GM18907 (cell line): ENCODE measurements around the gene INO80B.
A peak's percentile ranks its signal among the peaks of the same experiment; 100 is the strongest.
"Not testable (repeated sequence)": the region's sequence is repeated elsewhere in the genome, so short reads cannot be mapped to it uniquely, and the experiment has no call there.

Experiments used
- ATAC-seq: cut with Tn5 transposase; IDR thresholded peaks from one replicate; pipeline ENCODE4 v1.9.1; 2021; ENCODE audit warnings: mild to moderate bottlenecking, moderate library complexity; ENCODE audit not compliant: unreplicated experiment

The INO80B gene

DNA sequence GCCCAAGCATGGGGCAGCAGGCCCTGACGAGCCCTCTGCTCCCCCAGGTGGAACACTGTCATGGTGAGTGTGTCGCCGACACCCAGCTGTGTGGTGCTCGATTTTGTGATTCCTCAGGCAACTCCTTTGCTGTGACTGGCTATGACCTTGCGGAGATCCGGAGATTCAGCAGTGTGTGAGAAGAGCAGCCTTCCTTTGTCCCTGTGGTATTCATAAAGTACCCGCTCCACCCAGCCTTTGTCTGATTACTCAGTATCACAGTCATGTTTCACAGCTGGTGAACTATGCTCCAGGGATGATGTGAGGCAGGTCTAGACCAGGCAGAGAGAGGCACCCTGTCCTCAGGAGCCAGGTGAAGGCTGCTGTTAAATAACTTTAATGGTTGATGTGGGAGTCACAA is 29.4 kb upstream of the INO80B start:
- no peak for ATAC-seq

DNA sequence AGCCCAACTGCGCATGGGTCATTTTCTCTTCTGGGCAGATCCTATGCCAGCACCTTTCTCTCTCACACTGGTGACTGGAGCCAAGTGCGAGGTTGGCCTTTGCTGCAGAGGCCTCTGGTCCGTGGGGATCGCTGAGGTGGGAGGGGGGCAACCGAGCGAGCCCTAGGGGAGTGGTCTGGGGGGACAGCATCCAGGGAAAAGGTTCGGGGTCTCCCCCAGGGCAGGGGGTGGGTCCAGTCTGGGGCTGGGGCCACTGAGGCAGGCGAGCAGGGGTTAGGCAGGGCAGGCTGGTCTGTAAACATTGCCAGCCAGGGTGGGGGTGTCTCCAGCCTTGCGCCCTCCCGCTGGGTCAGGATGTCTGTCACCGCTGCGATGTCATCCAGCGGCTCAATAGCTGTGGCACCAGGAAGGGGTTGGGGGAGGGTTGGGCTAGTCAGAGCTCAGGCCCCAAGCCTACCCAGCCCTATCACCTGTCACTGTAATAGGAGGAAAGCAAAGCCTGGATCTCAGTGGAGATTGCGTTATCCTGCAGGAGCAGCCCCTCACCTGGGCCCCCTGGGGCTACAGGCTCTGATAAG is 28.6 kb upstream of the INO80B start:
- ATAC-seq: no peak

DNA sequence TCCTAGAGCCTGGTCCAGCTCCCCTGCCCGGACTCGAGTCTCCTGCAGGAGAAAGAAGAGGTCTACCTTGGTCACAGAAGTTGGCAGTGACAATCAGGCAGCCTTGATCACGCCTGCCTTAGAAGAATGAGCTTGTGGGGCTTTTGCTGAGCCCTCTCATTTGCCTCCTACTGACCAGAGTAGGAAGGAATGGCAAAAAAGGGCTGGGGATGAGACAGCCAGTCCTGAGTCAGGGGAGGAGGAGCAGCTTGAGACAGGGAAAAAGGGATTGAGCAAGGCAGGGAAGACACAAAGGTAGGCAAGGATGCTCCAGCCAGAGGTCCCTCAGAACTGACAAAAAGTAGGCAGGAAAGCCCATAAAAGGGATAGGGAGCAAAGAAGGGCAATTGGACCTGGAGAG is 27.3 kb upstream of the INO80B start:
- ATAC-seq: no peak

DNA sequence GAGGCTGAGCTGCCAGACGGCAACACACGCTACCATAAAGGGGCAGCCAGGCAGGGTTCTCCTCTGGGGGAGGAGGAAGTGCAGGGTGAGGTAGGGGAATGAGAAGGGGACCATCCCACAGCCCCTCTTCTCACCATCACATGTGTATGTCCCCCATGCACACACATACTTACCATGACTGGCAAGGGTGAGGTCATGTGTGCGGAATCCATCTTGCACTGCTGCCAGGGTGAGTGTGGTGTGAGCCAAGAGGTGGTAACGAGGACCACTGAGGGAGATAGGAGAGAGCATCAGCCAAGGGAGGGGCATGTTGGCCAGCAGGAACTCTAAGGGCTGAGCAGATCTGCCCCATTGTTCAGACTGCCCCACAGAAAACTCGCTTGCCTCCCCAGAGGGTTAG is 26.2 kb upstream of the INO80B start:
- ATAC-seq: no peak

DNA sequence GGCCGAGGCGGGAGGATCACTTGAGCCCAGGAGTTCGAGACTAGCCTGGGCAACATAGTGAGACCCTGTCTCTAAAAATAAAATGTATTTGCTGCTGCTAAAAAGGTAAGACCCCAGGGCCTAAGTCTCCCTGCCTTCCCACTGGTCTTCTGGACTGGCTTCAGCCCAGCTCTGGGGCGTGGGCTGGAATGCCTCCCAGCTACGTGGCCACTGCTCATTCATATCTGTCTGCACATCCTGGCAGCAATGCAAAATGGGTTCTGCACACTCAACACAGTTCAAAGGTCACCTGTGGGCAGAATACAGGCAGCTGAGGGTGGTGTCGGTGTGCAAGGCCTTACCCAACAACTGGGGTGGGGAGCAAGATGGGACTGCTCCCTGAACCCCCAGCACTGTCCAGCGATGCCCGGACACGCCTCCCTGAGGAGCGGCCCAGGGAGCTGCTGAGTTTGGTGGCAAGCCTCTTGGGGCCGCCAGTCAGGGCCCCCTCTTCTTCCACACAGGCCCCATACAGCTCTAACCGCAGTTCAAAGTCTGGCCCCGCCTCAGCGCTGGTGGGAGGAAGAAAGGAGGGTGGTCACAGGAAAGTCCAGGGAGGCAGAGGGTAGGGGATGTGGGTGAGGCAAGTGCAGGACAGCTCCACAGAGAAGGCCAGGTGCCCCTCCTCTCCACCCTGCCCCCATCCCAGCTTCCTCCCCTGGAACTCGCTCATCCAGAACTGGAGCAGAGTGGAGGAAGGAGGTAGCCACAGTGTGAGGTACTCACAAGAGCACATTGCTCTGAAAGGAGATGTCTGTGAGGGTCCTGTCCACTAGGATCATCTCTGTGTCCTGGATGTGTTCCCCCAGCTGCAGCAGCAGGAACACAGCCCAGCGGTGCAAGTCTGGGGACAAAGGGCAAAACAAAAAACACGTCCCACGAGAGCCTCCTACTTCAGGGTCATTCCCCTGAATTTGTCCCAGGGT is 25.1 kb upstream of the INO80B start:
- ATAC-seq: no peak

DNA sequence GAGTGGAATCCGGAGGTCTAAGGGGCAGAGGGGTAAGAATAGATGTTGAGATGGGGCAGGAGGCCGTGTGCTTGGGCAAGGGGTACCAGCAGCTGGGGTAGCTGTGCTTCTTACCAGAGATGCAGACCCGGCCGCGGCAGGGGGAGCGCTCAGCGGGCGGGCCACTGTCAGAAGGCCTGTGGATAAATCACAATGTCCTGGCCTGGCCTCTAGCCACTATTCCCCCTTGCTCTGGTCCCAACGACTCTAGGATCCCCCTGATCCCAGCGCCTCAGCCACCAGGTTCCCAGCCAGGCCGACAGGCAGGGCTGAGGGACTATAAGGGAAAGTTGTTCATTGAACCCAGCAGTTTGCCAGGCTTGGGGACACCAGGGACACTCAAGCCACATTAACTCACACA is 24.4 kb upstream of the INO80B start:
- ATAC-seq: no peak

DNA sequence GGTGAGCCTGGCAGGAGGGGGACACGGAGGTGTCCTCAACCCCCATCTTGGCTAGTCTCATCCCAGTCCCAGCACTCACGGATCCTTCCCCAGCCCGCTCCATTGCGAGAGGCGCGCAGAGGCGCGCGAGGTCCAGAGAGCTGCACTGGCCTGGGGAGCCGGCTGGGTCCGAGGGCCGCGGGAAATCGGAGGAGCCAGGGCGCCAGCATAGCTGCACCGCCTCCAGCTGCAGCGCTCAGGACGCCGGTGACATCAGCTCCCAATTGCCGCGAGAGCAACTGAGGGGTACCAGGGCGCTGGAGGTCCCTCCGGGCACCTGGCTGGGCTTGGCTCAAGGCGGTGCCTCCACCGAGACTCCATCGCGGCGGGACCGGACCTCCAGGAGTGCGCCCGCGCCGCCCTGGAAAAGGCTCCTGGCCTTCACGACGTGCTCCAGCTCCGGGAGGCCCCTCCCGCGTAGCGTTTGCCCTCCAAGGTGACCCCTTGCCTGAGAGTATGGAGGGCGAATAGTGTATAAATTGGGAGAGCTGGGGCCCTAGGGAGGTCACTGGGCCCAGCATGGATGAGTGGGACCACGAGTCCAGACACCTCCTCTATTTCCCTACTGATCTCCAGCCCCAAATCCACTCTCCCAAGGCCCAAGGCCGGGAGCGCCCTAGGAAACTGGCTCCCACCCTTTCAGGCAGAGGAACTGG is 18.6 kb upstream of the INO80B start:
- ATAC-seq: no peak

DNA sequence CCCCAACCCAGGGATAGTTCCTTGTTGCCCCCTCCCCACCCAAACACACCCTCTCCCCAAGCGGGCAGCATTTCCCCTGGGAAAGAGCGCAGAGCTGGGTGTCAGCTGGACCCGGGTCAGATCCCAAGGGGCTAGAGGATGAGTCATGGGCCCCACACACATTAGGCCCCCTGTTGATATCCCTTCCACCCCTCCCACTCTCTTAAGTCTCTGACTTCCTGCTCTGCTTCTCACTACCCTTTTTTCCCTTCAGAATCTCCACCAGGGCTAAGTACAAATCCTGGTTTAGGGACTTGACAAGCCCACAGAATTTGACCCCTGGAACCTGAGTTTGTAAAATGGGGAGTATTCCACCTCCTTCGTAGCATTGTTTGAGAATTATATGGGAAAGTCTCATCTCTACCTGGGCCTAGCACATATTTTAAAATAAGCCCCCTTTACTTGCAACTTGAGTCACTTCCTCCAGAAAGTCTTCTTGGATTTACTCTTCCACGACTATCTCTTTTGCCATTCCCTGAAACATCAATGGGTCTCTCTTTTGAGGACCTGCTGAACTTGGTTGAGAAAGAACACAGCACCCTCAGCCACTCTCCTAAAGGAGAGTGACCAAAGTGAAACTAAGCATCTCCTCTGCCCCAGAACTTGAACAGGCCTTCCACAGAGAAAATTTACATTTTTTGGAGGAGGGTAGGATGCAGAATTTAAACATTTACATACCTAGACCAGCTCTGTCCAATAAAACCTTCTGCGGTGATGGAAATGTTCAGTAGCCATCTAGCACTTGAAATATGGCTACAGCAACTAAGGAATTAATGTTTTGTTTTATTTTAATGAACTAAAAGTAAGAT is 17.8 kb upstream of the INO80B start:
- ATAC-seq: no peak

DNA sequence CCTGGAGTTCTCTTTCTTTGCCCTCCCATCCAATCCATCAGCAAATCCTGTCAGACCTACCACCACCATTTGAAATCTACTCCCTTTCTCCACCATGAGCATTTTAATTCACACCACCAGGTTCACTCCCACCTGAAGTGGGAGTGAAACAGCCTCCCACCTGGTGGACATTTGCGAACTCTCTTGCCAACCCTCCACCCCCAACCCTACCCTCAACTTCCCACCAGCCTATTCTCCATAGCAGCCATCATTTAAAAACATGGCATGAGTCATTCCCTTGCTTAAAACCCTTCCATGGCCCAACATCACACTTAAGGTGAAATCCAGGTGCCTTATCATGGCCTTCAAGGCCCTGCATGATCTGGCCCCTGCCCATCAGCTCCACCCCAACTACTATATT is 16.6 kb upstream of the INO80B start:
- no peak for ATAC-seq

DNA sequence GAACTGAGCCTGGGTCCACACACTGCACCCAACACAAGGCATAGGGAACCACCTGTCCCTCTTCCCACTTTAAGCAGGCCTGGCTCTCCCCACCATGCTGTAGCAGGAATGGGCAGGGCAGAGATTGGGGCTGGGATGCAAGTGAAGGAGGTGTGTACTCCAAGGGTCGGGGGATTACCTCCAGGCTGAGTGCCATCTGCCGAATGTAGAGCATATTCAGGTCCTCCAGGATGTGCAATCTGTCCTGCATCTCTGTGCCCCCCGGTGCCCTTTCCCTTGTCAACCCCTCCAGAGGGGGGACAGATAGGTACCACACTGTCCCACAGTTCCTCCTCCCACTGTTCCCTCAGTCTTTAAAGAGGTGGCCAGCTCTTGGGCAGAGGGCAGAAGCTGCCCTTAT is 15.5 kb upstream of the INO80B start:
- no peak for ATAC-seq

DNA sequence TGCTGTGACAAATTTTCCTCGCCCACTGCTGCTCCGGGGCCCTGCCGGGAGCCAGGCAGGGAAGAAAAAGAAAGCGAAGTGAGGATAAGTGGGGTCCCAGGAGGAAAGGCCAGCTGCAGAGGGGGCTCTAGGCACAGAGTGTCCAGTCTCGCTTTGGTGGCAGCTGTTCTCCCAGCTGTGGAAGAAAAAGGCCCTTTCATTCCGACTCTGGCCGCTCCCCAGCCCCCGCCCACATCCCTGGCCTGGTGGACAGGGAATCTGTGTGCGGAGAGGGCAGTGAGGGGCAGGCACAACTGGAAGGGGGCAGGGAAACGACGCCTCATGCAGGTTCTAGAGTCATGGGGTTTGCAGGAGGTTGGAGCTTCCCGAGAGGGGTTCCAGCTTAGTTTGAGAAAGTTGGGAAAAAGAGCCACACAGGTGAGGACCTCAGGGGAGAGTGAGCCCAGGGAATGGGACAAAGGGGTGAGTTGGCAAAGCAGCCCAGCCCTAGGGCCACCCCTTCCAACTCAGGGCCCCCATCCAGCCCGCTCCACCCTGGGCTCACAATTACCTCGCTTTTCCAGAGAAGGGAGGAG is 15.0 kb upstream of the INO80B start:
- ATAC-seq: peak; percentile 2

DNA sequence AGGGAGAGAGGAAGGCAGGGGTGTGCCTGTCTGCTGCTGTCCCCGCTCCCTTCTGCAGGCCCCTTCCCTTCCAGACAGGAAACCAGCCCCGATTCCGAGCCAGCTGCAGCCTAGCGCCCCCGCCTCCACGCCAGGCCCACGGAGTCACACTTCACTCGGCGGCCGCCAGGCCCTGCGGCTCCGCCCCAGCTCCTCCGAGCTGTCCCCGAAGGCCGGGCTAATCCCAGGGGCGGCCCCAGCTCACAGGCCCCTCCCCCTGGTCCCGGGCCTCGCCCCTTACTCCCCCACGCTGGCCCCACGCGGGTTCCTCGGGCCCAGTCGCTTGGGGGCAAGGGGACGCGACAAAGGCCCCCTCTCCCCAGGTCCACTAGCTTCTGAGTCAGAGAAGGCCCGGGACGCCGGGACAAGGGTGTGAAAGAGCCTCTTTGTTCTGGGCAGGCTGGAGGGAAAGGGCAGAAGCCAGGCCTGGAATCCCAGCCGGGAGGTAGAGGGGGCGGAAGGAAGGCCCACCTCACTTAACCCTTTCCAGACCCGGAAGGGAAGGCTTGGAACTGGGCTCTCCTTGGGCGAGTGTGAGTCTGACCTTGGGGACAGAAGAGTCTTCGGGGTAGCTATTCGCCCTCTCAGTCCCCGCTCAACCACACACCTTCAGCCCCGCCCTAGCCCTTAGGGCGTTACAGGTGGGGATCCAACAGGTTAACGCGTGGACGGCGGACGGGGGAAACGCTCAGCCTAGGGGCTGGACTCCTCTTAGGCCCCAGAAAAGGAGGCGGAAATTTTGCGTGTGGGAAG is 14.3 kb upstream of the INO80B start:
- ATAC-seq: peak; percentile 83

DNA sequence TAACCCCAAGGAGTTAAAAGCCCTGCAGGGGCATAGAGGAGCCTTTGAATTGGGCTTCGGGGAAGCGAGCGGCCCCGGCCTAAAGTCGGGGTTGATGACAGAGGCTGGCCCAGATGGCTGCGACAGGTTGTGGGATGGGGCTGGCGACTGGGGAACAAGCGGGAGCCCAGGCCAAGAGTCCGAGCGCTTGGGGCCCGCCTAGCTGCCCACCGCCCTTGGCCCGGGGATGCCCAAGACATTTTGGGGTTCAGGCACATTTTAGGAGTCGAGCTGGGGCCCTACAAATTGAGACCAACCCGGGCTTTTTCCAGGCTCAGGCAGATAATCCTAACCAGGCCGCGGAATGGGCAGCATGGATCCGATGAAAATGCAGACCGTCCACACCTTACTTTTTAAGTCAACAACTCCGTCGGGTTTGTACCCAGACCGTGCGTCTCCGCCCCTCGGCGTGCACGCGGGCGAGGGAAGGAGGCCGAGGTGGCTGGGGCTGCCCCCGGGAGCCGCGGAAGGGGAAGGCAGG is 13.7 kb upstream of the INO80B start:
- no peak for ATAC-seq

DNA sequence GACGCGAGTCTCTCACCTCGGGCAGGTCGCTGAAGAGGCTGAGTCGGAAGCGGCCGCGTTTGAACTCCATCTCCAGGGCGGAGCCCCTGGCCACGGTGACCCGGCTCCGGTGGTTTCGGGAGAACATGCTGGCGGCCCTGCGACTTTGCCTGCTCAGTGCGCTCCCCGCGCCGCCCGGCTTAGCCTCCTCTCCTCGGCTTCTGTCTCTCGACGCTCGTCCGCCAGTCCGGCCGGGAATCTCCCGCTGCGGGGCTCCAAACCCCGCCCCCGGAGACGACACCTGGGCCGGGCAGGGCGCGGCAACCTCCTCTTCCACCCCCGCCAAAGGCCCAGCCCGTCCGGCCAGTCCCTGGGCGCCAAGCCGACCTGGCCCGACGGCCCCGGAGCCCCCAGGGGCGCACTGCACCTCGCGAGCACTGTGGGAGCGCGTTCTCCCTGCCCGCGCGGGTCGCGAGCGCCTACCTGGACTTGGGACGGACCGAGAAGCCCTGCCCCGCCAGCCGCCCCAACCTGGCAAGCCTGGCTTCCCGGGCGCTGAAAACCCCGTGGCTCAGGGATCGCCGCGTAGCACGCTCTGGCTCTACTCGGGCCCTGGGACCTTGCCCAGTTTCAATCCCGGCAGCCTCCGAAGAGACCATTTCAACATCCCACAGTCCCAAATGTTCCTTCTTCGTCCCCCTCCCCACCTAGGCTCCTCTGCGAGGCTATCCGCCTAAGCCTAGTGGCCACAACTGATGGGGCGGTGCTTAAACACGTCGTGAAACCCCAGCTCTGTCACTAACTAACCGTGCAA is 13.0 kb upstream of the INO80B start, which contains the start of gene RTKN:
Gene RTKN (minus strand): TSS at position 248 of the 793 bp plus-strand sequence. CDS start 121 bp downstream, at position 127.
- ATAC-seq: peak; percentile 50

DNA sequence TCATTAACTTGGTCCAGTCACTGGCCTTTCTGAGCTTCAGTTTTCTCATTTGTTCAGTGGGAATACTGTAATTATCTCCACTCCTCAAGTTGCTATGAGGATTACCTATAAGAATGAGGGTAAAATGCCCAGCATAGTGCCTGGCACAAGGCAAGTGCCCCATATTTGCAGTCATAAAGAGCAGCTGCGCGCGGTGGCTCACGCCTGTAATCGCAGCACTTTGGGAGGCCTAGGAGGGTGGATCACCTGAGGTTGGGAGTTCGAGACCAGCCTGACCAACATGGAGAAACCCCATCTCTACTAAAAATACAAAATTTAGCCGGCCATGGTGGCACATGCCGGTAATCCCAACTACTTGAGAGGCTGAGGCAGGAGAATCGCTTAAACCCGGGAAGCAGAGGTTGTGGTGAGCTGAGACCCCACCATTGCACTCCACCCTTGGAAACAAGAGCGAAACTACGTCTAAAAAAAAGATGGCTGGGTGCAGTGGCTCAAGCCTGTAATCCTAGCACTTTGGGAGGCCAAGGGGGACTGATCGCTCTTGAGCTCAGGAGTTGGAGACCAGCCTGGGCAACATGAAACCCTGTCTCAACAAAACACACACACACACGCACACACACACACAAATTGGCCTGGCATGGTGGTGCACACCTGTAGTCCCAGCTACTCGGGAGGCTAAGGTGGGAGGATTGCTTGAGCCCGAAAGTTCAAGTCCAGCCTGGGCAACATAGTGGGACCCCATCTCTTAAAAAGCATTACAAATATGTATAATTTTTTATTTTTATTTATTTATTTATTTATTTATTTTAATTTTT is 12.2 kb upstream of the INO80B start:
- ATAC-seq: not testable (repeated sequence)

DNA sequence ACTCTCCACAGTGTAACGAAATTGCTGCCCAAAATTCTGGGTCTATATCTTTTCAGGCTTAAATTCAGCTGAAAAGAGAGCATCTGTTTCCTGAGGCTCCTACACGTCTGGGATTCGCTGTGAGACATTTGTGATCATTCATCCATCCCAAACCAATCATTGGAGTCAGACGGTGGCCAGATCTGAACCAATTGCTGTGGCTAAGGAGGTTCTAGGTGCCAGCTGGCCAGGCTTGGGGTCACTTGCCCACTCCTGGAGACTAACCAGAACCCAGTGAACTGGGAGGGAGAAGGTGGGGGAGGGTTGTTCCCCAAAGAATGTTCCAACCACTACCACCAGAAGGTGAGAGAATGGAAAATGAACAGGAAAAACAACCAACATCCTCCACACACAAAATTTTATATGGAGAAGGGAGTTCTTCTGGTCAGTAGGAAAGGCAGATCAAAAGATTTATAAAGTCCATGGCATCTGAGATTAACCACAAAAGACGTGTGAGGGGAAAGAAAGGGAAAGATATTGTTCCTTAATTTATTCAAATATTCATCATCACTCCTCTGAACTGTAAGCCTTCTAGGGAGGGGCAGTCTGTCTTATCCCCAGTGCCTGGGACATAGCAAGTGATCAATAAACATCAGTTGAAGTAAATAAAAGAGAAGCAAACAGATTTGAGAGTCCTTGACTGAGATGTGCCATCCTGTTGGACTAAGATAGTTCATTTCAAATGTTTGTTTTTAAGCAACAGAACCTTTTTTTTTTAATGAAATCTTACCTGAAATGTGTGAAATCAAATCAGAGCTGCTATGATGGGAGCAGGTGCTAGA is 10.2 kb upstream of the INO80B start:
- ATAC-seq: no peak
